BE2C (cell line): ENCODE results near the gene NSMCE3. TPM values are rescaled to one million over a fixed set of nuclear protein-coding genes. Genes with fewer than 3 reads are reported as not detected.

Experiments
- DNase-seq: peaks from one replicate; pipeline ENCODE4 v3.0.0-alpha.2; 2020
- H3K27me3 ChIP-seq: fragments of 250-450 bp; sonication (Bioruptor Pico); 2 replicates; pipeline ENCODE4 v1.5.1; 2020; ENCODE audit warnings: mild to moderate bottlenecking
- H3K36me3 ChIP-seq: fragments of 250-450 bp; sonication (Bioruptor Pico); 2 replicates; pipeline ENCODE4 v1.5.1; 2020; ENCODE audit warnings: mild to moderate bottlenecking
- H3K4me1 ChIP-seq: fragments of 250-450 bp; sonication (Bioruptor Pico); 2 replicates; pipeline ENCODE4 v1.5.1; 2020
- H3K4me3 ChIP-seq: 2 replicates; pipeline ENCODE4 v1.5.1; 2011; ENCODE audit warnings: low read depth, low read length
- H3K9me3 ChIP-seq: fragments of 250-450 bp; sonication (Bioruptor Pico); 2 replicates; pipeline ENCODE4 v1.5.1; 2020
- polyA plus RNA-seq: library from polyadenylated mRNA; unstranded; fragments of >200 nt; gene quantifications from one replicate; pipeline ENCODE4 v1.2.1, GENCODE V29; 2012; ENCODE audit warnings: low read depth, missing spikeins; ENCODE audit not compliant: insufficient read length, insufficient read depth
- TF ChIP-seq, protein P1 (sequence below): IDR thresholded peaks from 2 replicates; pipeline ENCODE4 v1.5.1; 2012; ENCODE audit warnings: mild to moderate bottlenecking, low read depth, low read length

The NSMCE3 gene
- polyA plus RNA-seq: 23.8 TPM

DNA sequence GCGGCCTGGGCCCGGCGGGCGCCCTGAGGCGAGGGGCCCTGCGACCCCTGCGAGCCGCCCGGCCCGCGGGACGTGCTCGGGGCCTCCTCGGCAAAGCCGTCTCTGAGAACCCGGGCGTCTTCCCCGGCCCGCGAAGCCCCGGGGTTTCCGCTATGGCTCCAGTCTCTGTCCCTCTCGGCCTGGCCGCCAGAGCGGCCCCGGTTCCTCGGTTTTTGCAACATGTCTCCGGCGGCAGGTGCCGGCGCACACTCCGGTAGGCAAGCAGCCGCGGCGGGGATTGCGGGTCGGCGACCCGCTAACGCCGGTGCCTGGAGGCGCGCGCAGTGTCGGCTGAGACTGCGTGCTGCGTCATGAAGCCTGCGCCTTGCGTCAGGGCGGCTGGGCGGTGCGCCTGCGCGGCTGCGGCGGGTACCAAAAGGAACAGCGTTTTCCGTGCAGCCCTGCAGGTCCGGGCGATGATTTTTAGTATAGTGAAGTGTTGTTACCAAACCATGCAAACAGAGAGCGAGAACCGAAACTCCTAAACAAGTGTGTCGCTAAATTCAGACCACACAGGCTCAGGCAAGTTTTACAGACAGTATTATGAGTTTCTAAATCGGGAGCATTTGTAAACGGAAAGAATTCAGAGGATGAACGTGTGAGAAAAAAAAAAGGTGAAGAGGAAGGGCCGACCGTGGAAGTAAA lies at the start of gene NSMCE3:
NSMCE3 (minus strand) TSS at position 338 of the 684 bp plus-strand sequence; CDS start at position 221, 117 bp downstream.
- DNase-seq: peak; percentile 92
- Histone ChIP-seq H3K4me1 (no peaks in the 10 kb centered on the region), H3K27me3 (no peaks in the 10 kb centered on the region), H3K4me3 (peak within 1 kb of the TSS; percentile 97), H3K36me3 (no peaks in the 10 kb centered on the region), H3K9me3 (no peaks in the 10 kb centered on the region)
- TF ChIP-seq, protein P1, sequence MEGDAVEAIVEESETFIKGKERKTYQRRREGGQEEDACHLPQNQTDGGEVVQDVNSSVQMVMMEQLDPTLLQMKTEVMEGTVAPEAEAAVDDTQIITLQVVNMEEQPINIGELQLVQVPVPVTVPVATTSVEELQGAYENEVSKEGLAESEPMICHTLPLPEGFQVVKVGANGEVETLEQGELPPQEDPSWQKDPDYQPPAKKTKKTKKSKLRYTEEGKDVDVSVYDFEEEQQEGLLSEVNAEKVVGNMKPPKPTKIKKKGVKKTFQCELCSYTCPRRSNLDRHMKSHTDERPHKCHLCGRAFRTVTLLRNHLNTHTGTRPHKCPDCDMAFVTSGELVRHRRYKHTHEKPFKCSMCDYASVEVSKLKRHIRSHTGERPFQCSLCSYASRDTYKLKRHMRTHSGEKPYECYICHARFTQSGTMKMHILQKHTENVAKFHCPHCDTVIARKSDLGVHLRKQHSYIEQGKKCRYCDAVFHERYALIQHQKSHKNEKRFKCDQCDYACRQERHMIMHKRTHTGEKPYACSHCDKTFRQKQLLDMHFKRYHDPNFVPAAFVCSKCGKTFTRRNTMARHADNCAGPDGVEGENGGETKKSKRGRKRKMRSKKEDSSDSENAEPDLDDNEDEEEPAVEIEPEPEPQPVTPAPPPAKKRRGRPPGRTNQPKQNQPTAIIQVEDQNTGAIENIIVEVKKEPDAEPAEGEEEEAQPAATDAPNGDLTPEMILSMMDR: no peak

DNA sequence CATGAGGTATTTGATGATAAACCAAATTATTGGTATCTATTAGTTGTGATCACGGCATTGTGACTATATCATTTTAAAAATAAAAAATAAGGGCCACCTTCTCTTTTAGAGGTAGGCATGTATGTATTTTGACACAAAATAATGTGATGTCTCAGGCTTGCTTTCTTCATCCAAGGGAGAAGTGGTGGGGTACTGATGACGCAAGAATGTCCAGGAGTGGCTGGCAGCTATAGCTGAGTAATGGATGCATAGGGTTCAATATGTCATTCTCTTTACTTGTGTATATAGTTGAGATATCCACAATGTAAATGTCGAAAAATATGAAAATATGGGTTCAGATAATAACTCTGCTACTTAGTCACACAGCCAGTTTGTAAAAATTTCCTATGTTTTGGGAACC lies 46.8 kb upstream of the NSMCE3 start:
- peaks cover 17% of the 10 kb centered on the region for H3K27me3 ChIP-seq
- H3K4me3 ChIP-seq: no peak overlapping the region
- no peaks in the 10 kb centered on the region for H3K4me1 ChIP-seq
- TF ChIP-seq, protein P1: no peak
- DNase-seq: no peak
- no peaks in the 10 kb centered on the region for H3K9me3 ChIP-seq
- H3K36me3 ChIP-seq: no peaks in the 10 kb centered on the region

DNA sequence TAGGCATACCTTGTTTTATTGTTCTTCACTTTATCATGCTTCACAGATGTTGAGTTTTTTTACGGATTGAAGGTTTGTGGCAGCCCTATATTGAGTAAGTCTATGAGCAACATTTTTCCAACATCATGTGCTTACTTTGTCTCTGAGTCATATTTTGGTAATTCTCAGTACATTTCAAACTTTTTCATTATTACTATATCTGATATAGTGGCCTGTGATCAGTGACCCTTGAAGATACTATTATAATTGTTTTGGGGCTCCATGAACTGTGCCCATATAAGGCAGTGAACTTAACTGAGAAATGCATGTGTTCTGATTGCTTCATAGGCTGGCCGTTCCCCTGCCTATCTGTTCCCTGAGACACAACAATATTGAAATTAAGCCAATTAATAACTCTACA lies 42.8 kb upstream of the NSMCE3 start:
- Histone ChIP-seq H3K4me1 (no peaks in the 10 kb centered on the region), H3K9me3 (no peaks in the 10 kb centered on the region), H3K4me3 (no peak overlapping the region), H3K27me3 (peaks cover 10% of the 10 kb centered on the region), H3K36me3 (no peaks in the 10 kb centered on the region)
- TF ChIP-seq, protein P1: no peak
- DNase-seq: no peak

DNA sequence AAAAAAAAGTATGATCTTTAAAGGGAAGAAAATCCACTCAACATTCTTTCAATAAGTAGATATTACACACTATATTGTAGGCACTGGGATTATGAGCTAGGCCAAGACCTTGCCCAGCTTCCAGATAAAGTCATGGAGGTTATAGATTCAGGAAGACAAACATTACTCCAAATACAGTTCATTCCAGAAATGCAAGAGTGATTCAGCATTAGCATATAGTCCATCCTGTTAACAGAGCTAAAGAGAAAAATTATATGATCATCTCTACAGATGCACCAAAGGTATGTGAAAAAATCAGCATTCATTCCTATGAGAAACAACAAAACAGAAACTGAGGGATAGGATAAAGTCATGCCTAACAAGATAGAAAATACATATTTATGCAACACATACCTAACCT lies 42.1 kb upstream of the NSMCE3 start:
- Histone ChIP-seq H3K27me3 (peaks cover 10% of the 10 kb centered on the region), H3K4me1 (no peaks in the 10 kb centered on the region), H3K9me3 (no peaks in the 10 kb centered on the region), H3K36me3 (no peaks in the 10 kb centered on the region), H3K4me3 (no peak overlapping the region)
- TF ChIP-seq, protein P1: no peak
- no peak for DNase-seq

DNA sequence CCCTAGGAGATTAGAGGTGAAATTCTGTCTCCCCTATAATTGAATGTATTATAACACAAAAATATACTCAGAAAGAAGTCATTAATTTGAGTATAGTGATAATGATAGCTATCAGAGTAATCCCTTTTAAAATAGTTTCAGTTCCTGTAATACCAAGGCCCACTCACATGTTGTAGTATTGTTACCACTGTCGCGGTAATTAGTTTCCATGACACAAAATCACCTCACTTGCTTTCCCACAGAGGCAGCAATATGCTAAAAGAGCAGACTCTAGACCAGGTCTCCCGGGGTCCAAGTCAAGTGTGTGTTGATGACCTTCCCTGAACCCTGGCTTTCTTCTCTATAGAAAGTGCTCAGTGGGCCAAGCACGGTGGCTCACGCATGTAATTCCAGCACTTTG lies 39.5 kb upstream of the NSMCE3 start:
- Histone ChIP-seq H3K9me3 (no peaks in the 10 kb centered on the region), H3K4me1 (no peaks in the 10 kb centered on the region), H3K4me3 (no peak overlapping the region), H3K27me3 (peaks cover 9% of the 10 kb centered on the region), H3K36me3 (no peaks in the 10 kb centered on the region)
- TF ChIP-seq, protein P1: no peak
- no peak for DNase-seq

DNA sequence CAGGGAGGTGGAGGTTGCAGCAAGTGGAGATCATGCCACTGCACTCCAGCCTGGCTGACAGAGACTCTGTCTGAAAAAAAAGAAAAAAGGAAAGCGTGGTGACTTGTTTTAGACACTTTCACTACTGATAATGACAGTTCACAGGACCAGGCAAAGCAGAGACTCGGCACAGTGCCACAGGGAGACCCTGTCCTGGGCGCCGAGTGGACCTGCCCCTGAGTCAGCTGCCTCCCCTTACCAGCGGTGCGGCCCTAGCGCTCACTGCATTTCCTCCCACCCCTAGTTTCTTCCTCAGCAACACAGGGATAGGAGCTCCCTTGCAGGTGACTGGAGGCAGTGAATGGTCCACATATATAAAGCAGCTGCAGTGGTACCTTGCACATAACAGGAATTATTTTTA lies 38.7 kb upstream of the NSMCE3 start:
- TF ChIP-seq, protein P1: no peak
- H3K9me3 ChIP-seq: no peaks in the 10 kb centered on the region
- H3K4me1 ChIP-seq: no peaks in the 10 kb centered on the region
- no peaks in the 10 kb centered on the region for H3K36me3 ChIP-seq
- DNase-seq: no peak
- peaks cover 10% of the 10 kb centered on the region for H3K27me3 ChIP-seq
- H3K4me3 ChIP-seq: no peak overlapping the region
